Measurements from ENCODE around the gene TMEM184B.

TMEM184B gene

DNA sequence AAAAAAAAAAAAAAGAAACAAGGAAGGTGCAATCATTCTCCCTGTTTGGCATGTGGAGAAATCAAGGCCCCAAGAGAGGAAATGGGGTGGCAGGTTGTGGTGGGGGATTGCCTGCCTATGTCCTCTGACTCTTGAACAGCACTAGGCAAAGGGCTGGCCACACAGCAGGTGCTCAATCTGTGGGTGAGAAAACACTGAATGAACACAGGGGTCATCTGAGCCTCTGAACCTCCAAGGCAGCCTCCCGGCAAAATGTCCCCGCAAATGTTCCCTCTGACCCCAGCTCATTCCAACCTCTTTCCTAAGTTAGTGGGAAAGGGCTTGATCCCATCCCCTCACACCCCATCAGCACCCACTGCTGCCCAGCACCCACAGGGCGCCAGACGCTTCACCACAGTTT lies 95.8 kb downstream of the TMEM184B start:
- no peak for DNase-seq (ENCODE audit: low read depth, low spot score)
- no CpG with 5 or more reads among the region's 4 CpGs for WGBS (ENCODE audit: insufficient coverage, insufficient read length)

DNA sequence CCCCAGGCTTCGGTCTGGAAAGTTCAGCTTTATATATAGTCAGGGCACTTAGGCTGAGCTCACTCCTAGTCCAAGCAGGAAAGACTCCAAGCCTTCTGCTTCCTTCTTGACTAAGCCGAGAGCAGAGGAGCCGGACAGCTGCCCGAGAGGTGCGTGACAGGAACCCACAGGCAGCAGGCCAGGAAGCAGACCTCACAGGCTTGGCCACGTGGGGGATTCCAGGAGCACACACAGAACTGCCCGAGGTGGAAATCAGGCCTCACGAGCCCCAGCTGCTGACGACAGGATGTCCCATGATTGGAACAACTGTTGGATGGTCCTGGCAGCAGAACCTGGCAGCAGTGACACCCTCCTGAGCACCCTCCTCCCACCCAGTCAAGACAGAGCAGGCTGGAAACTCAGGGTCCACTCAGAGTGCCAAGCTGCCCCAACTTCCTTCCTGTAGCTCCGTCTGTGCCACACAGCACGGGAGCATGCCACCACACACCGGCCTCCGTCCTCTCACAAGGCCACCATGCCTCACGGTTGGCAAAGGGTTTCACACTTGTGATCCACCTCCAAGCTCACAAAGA lies 96.6 kb downstream of the TMEM184B start:
- Histone ChIP-seq H3K9me3 (ENCODE audit: control insufficient read depth, insufficient read depth, low read length) (no peaks in the 10 kb centered on the region), H3K4me1 (ENCODE audit: control insufficient read depth, insufficient read depth, low read length) (peaks cover 10% of the 10 kb centered on the region), H3K27me3 (ENCODE audit: control insufficient read depth, insufficient read depth, low read length) (no peaks in the 10 kb centered on the region), H3K36me3 (ENCODE audit: control insufficient read depth, insufficient read depth, low read length) (no peaks in the 10 kb centered on the region), H3K4me3 (ENCODE audit: low read length) (no peak overlapping the region; the same call in 1 of the 2 replicates), H3K27ac (ENCODE audit: low read length) (no peak overlapping the region)
- WGBS (ENCODE audit: insufficient coverage, insufficient read length) = no CpG with 5 or more reads among the region's 14 CpGs
- DNase-seq (ENCODE audit: low read depth, low spot score) = no peak

More for the DNA sequence above, 95.8 kb downstream of the TMEM184B start:
- H3K9me3 ChIP-seq (ENCODE audit: control insufficient read depth, insufficient read depth, low read length) = no peaks in the 10 kb centered on the region
- no peak overlapping the region for H3K27ac ChIP-seq (ENCODE audit: low read length)
- H3K4me1 ChIP-seq (ENCODE audit: control insufficient read depth, insufficient read depth, low read length) = peaks cover 10% of the 10 kb centered on the region
- H3K4me3 ChIP-seq (ENCODE audit: low read length) = no peak overlapping the region
- H3K36me3 ChIP-seq (ENCODE audit: control insufficient read depth, insufficient read depth, low read length) = no peaks in the 10 kb centered on the region
- no peaks in the 10 kb centered on the region for H3K27me3 ChIP-seq (ENCODE audit: control insufficient read depth, insufficient read depth, low read length)

DNA sequence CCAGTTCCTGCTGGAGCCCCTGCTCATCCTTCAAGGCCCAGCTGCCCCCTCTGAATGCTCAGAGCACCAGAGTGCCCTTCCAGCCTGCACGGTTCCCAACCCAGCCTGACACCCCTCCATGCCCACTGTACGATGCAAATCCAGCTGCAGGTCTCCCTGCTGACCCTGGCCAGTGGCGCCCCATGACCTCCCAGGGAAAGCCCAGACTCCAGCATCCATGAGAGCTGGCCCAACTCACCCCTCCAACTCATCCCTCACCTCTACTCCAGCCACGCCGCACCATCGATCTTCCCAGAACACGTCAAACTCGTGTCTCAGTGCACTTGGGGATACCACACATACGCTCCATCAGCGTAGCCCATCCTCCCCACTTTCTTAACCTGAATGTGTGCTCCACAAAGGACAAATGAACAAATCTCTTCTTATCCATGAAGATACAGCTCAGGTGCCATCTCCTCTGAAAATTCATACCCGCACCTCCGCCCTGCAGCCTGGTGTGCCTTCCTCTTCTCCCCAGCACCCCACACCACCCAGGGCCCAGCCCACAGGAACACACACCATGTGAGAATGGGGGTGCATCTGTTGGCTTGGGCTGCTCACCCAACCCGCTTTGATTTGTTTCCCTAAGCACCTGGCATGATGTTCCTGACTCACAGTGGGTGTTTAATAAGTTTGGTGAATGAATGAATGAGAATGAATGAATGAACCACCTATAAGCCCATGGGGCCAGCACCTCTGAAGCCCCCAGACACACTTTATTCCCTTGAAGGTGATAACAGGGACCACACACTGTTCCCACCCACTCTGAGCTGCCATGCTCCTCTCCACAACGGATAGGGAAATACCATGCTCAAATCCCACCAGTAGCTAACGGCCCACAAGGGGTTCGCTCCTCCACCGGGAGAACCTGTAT lies 97.3 kb downstream of the TMEM184B start:
- Histone ChIP-seq H3K4me1 (ENCODE audit: control insufficient read depth, insufficient read depth, low read length) (peaks cover 5% of the 10 kb centered on the region), H3K27ac (ENCODE audit: low read length) (no peak overlapping the region)
- no CpG with 5 or more reads among the region's 17 CpGs for WGBS (ENCODE audit: insufficient coverage, insufficient read length)

DNA sequence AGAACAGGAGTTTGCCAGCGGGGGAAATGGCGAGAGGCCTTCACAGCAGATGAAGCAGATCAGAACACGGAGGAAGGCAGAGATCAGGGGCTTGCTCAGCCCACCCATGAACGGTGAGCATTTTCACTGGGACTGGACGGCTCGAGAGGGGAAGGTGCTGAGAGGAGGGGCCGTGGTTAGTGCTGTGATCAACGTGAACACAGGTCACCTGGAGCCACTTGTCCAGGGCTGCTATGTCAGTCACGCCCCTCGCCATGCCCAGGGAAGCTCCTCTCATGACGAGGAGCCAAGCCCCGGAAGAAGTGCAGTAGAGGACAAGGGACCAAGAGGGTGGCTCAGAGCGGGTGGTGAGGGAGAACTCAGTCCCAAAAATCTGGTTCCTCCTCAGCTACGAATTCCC lies 98.2 kb downstream of the TMEM184B start:
- Histone ChIP-seq H3K4me3 (ENCODE audit: low read length) (no peak overlapping the region), H3K27ac (ENCODE audit: low read length) (no peak overlapping the region), H3K27me3 (ENCODE audit: control insufficient read depth, insufficient read depth, low read length) (no peaks in the 10 kb centered on the region), H3K4me1 (ENCODE audit: control insufficient read depth, insufficient read depth, low read length) (peaks cover 3% of the 10 kb centered on the region; the same call in 1 of the 2 replicates), H3K36me3 (ENCODE audit: control insufficient read depth, insufficient read depth, low read length) (no peaks in the 10 kb centered on the region), H3K9me3 (ENCODE audit: control insufficient read depth, insufficient read depth, low read length) (no peaks in the 10 kb centered on the region)
- no peak for DNase-seq (ENCODE audit: low read depth, low spot score)
- no CpG with 5 or more reads among the region's 14 CpGs for WGBS (ENCODE audit: insufficient coverage, insufficient read length)

More for the DNA sequence above, 97.3 kb downstream of the TMEM184B start:
- H3K27me3 ChIP-seq (ENCODE audit: control insufficient read depth, insufficient read depth, low read length) = no peaks in the 10 kb centered on the region
- no peaks in the 10 kb centered on the region for H3K9me3 ChIP-seq (ENCODE audit: control insufficient read depth, insufficient read depth, low read length)
- H3K4me3 ChIP-seq (ENCODE audit: low read length) = no peak overlapping the region
- no peak for DNase-seq (ENCODE audit: low read depth, low spot score)
- no peaks in the 10 kb centered on the region for H3K36me3 ChIP-seq (ENCODE audit: control insufficient read depth, insufficient read depth, low read length)

DNA sequence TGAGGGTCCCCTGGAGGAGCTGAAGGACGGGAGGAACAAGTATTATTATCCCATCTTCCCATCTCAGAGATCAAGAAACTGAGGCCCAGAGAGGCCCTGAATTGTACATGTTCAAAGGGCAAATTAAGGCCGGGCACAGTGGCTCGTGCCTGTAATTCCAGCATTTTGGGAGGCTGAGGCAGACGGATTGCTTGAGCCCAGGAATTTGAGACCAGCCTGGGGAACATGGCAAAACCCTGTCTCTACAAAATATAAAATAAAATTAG lies 99.2 kb downstream of the TMEM184B start:
- Histone ChIP-seq H3K9me3 (ENCODE audit: control insufficient read depth, insufficient read depth, low read length) (no peaks in the 10 kb centered on the region), H3K36me3 (ENCODE audit: control insufficient read depth, insufficient read depth, low read length) (no peaks in the 10 kb centered on the region), H3K4me3 (ENCODE audit: low read length) (no peak overlapping the region), H3K4me1 (ENCODE audit: control insufficient read depth, insufficient read depth, low read length) (peaks cover 3% of the 10 kb centered on the region; the same call in 1 of the 2 replicates), H3K27me3 (ENCODE audit: control insufficient read depth, insufficient read depth, low read length) (no peaks in the 10 kb centered on the region), H3K27ac (ENCODE audit: low read length) (no peak overlapping the region)
- DNase-seq (ENCODE audit: low read depth, low spot score) = no peak
- WGBS (ENCODE audit: insufficient coverage, insufficient read length) = no CpG with 5 or more reads among the region's 4 CpGs

DNA sequence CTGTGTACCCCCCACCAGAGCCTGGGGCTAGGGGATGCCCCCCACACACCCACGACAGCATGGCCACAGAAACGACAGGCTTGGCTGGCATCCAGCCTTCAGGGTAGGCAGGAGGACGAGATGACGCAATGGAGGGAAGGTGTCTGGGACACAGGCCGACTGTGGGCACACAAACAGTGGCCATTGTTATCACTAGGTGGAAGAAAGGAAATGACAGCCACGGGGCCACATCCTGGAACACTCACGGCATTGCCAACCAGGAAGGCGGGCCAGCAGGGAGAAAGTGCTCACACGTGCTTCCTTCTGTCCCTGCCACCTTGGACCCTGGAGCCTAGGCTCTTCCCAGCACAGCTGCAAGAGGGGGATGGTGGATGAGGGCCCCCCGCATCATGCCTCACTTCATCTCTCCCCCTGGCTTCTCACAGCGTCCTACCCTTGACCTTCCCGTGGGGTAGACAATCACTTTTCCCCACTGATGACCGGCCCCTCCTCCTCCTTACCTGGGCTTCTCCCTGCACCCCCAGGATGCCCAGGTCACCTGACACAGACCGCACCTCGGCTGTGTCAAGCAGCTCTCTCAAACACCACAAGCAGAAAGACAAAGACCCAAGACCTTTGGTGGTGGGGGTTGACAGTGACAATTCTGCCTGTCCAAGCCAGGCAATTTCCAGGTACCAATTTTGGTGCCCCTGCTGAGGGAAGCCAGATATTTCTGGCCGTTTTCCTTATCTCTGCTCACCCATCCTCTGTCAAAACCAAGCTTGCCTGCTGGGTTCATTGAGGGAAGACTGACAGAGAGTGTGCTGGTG lies 99.8 kb downstream of the TMEM184B start:
- WGBS (ENCODE audit: insufficient coverage, insufficient read length) = no CpG with 5 or more reads among the region's 16 CpGs

DNA sequence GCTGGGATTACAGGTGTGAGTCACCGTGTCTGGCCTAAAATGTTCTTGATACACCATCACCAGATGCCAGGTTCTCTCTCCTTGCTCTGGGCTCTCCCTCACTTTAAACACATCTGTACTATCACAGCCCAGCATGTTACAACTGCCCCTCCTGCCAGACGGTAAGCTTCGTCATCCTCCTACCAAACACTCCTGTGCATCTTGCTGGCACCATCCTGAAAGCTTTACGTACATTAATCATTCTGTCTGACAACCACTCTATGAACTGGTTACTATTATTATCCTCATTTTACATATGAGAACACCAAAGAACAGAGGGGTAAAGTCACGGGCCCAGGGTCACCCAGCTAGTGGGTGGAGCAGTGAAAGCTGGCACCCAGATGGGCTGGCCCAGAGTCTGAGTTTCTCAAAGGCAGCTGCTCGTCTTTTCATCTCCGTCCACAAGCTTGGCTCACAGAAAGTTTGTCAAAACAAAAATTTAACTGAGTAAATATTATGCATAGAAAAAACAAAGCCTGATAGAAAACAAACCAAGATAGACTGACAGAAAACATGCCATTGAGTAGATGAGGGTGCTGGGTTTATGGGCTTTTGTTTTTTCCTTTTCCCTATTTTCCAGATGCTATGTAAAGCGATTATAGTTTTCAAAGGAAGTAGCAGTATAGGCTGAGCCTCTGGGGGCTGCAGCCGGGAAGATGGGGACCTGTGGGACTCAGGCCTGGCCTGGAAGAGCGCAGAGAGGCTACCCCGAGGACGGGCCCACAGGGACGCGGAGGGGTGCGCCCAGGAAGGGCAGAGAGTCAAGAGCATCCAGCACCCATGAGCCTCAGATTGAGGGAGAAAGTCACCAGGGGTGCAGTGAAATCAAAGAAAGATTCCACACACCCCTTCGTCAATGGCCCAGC lies 100.6 kb downstream of the TMEM184B start:
- Histone ChIP-seq H3K4me1 (ENCODE audit: control insufficient read depth, insufficient read depth, low read length) (peaks cover 3% of the 10 kb centered on the region; the same call in 1 of the 2 replicates), H3K36me3 (ENCODE audit: control insufficient read depth, insufficient read depth, low read length) (0 out of 2 replicates have a peak, but pooled peaks cover 3% of the 10 kb centered on the region), H3K4me3 (ENCODE audit: low read length) (no peak overlapping the region), H3K9me3 (ENCODE audit: control insufficient read depth, insufficient read depth, low read length) (no peaks in the 10 kb centered on the region), H3K27ac (ENCODE audit: low read length) (no peak overlapping the region), H3K27me3 (ENCODE audit: control insufficient read depth, insufficient read depth, low read length) (no peaks in the 10 kb centered on the region)
- WGBS (ENCODE audit: insufficient coverage, insufficient read length) = no CpG with 5 or more reads among the region's 16 CpGs
- no peak for DNase-seq (ENCODE audit: low read depth, low spot score)

More for the DNA sequence above, 99.8 kb downstream of the TMEM184B start:
- no peak for DNase-seq (ENCODE audit: low read depth, low spot score)
- H3K27ac ChIP-seq (ENCODE audit: low read length) = no peak overlapping the region
- no peaks in the 10 kb centered on the region for H3K27me3 ChIP-seq (ENCODE audit: control insufficient read depth, insufficient read depth, low read length)
- H3K4me3 ChIP-seq (ENCODE audit: low read length) = no peak overlapping the region
- H3K4me1 ChIP-seq (ENCODE audit: control insufficient read depth, insufficient read depth, low read length) = peaks cover 3% of the 10 kb centered on the region; the same call in 1 of the 2 replicates
- H3K36me3 ChIP-seq (ENCODE audit: control insufficient read depth, insufficient read depth, low read length) = 0 out of 2 replicates have a peak, but pooled peaks cover under 1% of the 10 kb centered on the region
- no peaks in the 10 kb centered on the region for H3K9me3 ChIP-seq (ENCODE audit: control insufficient read depth, insufficient read depth, low read length)

DNA sequence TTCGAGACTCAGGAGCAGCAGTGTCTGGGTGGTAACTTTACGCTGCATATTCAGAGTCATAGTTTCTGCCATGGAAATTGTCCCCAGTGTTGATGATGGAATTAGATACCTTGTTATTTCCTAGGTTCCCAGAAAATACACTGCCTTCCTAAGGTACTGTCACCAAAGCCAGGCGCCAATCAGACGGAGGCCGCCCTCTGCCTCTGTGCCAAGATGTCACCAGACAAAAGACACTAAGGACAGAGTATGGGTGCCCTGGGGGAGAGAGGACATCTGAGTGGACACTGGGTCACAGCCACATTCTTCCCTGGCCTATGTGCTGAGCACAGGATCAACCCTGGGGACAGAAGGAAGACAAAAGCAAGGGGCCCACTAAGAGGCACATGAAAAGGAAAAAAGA lies 102.3 kb downstream of the TMEM184B start:
- H3K27me3 ChIP-seq (ENCODE audit: control insufficient read depth, insufficient read depth, low read length) = no peaks in the 10 kb centered on the region
- H3K36me3 ChIP-seq (ENCODE audit: control insufficient read depth, insufficient read depth, low read length) = 0 out of 2 replicates have a peak, but pooled peaks cover 3% of the 10 kb centered on the region
- no peak overlapping the region for H3K27ac ChIP-seq (ENCODE audit: low read length)
- H3K4me1 ChIP-seq (ENCODE audit: control insufficient read depth, insufficient read depth, low read length) = peaks cover 3% of the 10 kb centered on the region; the same call in 1 of the 2 replicates
- no peak for DNase-seq (ENCODE audit: low read depth, low spot score)
- whole genome bisulfite sequencing (ENCODE audit: insufficient coverage, insufficient read length) = no CpG with 5 or more reads among the region's 5 CpGs
- no peaks in the 10 kb centered on the region for H3K9me3 ChIP-seq (ENCODE audit: control insufficient read depth, insufficient read depth, low read length)
- H3K4me3 ChIP-seq (ENCODE audit: low read length) = no peak overlapping the region
